GM21447 (cell line): Measurements from ENCODE around the gene TWIST1.

Experiments used
- ATAC-seq: cut with Tn5 transposase; IDR thresholded peaks from one replicate; pipeline ENCODE4 v1.9.1; 2021; ENCODE audit not compliant: unreplicated experiment

The TWIST1 gene

DNA sequence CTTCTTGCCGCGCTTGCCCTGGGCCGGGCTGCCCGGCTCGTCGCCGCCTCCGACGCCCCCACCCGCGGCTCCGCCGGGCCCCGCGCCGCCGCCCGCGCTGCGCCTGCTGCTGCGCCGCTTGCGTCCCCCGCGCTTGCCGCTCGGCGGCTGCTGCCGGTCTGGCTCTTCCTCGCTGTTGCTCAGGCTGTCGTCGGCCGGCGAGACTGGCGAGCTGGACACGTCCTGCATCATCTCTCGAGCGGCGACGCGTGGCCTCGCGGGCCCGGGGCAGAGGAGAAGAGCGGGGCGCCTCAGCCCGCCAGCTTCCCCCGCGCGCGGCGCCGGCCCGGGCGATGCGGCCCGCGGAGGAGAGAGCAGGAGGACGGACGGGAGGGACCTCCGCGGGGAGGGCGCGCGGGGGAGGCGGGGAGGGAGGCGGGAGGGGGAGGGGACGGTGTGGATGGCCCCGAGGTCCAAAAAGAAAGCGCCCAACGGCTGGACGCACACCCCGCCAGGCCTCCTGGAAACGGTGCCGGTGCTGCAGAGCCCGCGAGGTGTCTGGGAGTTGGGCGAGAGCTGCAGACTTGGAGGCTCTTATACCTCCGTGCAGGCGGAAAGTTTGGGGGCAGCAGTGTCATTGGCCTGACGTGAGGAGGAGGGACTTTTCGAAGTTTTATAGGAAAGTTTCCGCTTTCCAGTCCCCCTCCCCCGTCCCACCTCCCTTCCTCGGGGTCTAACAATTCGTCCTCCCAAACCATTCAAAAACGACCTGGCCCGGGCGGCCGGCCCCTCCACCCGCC is at the start of gene TWIST1:
TSS of gene TWIST1 (minus strand) at position 546 of the 779 bp plus-strand sequence. CDS start at position 231, 315 bp downstream.
- ATAC-seq, result no peak

DNA sequence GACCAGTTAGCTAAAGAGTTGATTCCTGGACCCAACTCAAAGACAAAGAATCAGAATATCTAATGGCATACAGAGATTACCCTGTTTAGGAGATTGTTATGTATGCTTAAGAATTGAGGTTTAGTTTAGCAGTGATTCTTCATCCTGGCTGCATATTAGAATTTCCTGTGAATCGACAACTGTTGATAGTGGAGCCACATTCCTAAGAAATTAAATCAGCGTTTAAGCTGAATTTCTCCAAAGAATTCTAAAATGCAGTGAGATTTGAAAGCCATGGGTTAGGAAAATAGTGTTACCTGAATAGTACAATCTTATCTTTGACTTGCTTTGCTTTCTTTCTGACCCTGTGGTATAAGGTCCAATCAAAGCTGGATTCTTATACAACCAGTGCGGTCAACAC is 44.2 kb upstream of the TWIST1 start:
- no peak for ATAC-seq

DNA sequence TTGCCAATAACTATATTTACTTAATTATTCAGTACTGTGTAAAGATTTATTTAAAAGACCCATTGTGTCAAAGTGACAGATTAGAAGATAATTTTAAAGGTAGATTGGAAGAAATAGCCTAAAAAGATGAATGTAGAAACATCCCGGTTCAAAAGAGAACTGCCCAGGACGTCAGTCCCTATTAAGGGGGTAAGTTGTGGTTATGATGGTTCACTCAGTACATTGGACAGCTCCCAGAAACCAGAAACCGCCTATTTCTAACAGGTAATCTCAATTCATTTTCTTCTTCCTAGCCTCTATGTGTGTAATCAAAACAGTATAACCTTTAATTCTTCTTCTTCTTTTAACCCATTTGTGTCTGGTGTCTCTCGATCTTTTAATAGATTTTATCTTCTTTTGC is 29.3 kb upstream of the TWIST1 start:
- no peak for ATAC-seq

DNA sequence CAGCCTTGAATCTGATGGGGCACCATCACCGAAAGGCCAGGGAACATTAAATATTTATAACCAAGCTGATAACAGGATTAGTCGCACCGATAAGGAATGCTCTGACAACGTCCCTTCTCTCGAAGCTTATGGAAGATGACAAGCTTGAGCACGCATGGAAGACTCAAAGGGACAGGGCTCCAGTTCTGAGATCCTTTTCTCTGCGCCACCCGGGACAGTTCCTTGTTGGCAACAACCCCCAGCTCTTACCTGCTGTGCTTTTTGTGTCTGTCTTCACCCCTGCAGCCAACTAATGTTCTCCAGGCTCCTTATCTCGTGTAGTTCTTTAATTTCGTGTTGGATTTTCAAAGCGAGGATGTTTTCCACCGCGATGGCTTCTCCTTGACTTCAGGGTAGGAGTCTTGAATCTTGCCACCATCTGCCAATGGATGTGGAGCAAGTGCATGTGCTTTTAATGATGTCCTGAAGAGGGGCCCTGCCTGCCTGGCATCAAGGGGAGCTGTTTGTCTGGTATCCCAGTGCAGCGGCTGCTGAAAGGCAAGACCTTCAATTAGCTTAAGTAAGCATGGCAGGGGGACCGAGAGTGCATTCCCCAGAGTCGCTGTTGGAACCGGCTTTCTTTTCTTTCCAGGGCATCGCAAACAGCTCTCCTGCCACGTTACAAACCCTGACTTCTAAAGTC is 28.1 kb upstream of the TWIST1 start:
- no peak for ATAC-seq

DNA sequence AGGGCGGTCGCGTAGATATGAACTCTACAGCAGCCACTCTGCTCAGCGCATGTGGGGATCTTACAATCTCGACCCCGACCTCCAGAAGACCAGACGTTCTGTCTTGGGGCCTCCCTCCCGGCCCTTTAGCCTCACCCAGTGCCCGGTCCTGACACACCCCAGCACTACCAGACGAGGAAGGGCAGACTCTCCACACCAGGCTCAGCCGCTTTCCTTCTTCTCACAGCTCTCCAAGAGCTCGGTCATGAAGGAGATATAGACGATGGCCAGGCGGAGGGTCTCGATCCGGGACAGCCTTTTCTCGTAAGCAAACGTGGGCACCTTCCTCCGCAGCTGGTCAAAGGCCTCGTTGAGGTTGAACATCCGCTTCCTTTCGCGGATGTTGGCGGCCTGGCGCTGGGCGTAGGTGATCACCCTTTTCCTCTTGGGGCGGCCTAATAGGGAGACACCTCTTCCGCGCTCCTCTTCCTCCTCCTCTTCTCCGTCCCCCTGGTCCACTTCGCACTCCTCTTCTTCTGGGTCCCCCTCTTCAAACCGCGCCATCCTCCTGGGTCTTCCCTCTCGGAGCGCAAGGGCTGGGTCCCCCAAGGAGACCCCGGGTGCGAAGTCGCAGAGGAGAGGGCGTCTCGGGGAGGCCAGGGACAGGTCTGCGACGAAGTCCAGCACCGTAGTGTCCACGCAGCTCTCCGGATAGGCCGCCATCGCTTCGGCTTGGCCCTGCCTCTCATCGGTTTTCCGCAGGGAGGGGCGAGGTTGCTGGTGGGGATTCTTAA is 27.4 kb upstream of the TWIST1 start, which contains the start of gene FERD3L:
TSS of gene FERD3L (minus strand) at position 761 of the 773 bp plus-strand sequence. CDS start at position 702, 59 bp downstream.
- no peak for ATAC-seq

DNA sequence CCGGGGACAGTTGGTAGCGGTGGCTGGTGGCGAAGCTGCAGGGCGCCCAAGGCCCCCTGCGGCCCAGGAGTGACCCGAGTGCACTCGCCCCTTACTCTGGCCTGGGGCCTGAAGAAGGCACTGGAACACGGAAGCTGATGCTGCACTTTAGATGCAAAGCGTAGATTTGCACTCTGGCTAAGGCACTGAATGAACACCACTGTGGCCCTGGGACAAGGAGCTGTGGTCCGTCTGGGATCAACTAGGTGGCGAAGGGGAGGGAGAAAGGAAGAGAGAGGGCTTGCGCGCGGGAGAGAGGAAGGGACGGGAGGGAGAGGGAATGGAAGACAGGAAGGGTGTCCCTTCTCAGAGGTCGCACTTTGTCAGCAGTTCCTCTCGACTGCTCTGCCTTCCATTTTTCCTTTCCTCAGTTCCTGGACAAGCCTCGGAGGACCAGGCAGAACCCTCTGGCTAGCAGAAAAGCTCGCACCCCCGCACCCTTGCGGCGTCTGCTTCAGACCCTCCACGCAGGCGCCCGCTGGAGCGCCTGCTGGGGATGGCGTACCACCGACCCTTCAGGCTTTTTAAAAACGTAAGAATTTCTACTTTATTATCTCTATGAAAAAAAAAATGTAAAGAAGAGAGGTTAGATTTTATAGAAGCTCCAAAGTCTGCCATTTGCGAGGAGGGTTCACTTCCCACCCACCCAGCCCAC is 26.6 kb upstream of the TWIST1 start:
- no peak for ATAC-seq

DNA sequence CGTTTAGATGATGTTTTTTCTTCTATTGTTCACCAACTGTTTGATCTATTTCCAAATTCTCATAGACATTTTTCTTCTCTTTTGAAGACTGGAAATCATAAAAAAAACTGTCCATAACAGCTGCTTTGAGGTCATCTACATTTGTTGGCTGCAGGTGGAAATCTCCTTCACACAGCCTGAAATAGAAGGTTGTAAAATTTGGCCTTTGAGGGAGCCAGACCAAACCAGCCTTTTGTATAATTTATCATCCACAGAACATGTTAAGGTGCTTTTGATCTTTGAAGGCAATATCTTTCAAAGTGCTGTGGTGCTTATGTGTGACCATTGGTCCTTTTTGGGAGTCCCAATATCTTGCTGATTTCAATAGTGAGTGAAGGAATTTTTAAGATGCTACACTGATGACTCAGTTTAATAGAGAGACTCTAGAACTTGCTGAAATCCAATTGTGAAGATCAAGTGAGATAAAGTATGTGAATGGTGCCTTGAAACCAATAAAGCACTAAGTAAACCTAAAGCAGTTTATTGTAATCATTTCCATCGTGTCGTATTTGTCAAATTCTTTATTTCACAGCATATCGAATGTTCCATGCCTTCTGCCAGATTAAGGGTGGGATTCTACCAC is 22.4 kb upstream of the TWIST1 start:
- ATAC-seq, result no peak

DNA sequence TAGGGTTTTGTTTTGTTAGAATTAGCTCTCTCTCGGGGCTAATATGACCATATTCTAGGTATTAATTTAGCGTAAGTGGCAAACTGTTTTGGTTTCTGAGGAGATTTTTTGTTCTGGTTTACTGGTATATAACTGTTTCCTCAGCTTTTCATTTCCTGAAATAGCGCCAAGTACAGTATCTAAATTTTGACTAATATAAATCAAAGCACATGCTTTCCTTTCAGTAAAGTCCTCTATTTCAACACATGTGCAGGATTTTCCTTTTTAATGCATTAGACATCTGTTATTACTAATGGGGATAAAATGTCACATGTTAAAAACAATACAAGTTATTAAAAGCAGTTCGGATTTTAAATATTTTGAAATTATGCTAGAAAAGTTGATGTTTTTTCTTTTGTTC is 16.4 kb upstream of the TWIST1 start:
- ATAC-seq, result no peak

DNA sequence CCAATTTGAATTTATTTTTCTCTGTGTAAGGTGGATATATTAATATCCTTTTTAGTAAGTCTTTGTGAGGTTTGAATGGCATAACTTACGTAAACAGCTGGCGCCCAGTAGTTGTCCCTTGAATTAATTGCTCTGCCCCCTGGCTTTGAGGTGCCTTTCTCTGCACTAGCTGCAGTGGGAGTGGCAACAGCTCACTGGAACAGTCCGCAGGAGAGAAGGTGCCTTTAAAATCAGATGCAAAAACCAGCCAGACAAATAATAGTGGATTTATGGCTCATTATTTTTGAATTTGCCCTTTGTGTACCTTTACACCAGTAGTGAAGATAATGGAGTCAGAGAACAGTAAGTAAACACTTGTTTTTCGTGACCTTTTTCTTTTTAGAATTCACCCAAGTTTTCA is 16.0 kb upstream of the TWIST1 start:
- no peak for ATAC-seq

- no peak for ATAC-seq
Measured at GRCh38 chr7:19128856-19129255, 11.4 kb upstream of the TWIST1 start.

GRCh38 chr7:19121977-19122588 is 4.6 kb upstream of the TWIST1 start:
- no peak for ATAC-seq

- ATAC-seq, result no peak
Measured at GRCh38 chr7:19119870-19120486, 2.5 kb upstream of the TWIST1 start.

GRCh38 chr7:19119372-19119771 is 1.9 kb upstream of the TWIST1 start:
- no peak for ATAC-seq

DNA sequence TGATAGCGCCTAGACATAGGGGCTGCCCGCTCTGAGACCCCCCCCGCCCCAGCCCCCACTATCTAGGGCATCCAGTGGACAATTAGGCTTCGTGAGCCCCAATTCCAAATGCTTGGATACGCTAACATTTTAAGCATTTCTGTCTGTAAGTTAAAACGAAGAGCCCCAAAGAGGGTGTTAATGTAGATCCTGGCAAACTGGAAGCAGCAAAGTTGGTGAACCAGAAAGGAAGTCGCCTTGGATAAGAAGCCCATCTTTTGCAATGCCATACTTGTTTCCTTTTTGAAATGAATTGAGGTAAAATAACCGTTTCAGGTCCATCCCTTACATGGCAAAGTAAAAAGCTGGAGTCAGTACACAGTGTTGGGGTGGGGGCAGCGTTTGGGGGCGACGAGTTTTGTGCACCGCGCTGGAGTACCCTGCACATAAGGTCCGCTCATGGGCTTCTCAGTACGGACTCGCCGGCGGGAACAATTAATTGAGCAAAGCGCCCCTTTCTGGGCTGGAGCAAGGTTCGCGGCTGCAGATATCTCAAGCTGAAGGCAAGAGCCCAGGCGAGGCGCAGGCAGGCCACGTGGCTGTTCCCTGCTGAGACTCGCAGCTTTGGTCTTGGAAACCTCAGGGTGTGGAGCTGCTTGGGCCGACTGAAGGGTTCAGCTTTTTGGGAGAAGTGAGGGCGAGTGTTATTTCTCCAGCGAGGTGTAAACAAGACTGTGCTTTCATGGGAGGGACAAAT is 1.4 kb upstream of the TWIST1 start:
- ATAC-seq, result no peak

DNA sequence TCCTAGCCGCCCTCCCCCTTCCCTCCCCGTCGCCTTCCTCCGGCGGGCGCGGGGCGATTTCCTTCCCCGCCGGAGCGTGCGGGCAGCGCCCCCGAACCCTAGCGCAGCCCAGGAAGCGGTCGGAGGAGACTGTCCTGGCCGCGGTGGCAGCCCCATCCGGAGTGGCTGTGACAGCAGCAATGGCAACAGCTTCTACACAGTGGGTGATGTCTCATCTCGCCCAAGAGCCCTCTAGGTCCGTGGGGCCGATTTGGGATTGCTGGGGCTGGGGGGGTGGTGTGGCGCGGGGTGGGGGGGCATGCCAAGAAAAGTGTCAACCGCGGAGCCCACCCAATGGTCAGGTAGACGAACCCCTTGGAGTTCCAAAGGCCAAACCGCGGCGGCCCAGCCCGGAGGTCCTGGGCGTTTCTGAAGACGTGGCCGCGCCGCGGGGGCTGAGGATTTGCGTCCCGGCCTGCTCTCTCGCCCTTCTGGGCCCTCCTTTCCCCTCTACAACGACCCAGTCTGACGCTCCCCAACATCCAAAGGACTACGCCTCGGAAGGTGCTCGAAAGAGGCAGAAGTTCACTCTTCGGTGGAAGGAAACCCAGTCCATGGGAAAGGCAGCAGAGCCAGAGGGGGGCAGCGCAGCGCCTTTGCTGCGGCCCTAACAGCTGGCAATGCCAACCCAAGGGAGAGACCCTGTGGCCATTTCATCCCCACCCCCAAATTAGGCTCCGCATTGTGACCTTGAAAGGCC is 603 bp upstream of the TWIST1 start:
- no peak for ATAC-seq

DNA sequence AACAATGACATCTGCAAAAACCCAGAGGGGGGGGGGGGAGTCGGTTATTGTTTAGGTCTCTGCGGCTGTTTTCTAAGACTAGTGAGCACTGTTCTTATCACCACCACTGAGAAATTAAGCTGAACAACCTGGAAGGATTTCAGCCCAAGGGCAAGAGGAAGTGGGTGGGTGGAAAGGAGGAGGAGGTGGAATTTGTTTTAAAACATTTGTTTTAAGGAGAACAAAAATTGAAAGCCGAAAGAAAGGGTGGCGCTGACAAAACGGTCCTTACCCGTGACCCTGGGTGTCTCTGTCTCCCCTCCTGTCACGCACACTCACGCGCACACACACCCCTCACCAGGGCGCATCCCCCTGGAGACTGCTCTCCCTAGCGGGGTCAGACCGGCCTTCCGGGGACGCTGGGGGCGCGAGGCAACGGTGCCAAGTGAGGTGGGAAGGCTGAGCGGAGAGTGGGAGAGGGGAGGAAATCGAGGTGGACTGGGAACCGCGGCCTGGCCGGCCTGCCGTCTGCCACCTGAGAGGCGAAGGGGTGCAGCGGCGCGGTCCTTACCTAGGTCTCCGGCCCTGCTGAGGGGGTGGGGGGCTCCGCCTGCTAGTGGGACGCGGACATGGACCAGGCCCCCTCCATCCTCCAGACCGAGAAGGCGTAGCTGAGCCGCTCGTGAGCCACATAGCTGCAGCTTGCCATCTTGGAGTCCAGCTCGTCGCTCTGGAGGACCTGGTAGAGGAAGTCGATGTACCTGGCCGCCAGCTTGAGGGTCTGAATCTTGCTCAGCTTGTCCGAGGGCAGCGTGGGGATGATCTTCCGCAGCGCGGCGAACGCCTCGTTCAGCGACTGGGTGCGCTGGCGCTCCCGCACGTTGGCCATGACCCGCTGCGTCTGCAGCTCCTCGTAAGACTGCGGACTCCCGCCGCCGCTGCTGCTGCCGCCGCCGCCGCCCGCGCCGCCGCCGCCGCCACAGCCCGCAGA is 1.0 kb downstream of the TWIST1 start:
- no peak for ATAC-seq

DNA sequence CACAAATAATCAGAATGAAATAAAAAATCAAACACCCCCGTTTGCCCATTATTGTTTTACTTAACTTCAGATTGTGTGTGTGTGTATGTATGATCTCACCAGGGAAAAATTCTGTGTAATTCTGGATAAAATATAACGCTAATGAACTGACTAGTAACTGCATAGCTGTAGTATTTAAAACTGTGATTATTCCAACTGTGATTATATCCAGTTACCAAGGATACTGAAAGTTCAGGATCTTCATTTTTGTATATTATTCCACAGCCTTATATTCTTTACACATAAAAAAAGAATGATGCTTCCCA is 2.9 kb downstream of the TWIST1 start:
- no peak for ATAC-seq
